HG03108 (cell line): ENCODE measurements around the gene TSPAN4.

ENCODE experiments used
- ATAC-seq: cut with Tn5 transposase; IDR thresholded peaks from one replicate; pipeline ENCODE4 v1.9.1; 2021; ENCODE audit warnings: moderate library complexity; ENCODE audit not compliant: unreplicated experiment

The TSPAN4 gene

GRCh38 chr11:883527-883926, 40.9 kb downstream of the TSPAN4 start:
- no peak for ATAC-seq

- no peak for ATAC-seq
Observed at GRCh38 chr11:884578-885070, 42.0 kb downstream of the TSPAN4 start.

- ATAC-seq, result no peak
Observed at GRCh38 chr11:886568-886967, 43.9 kb downstream of the TSPAN4 start.

- no peak for ATAC-seq
Observed at GRCh38 chr11:887589-887988, 44.9 kb downstream of the TSPAN4 start.

GRCh38 chr11:888310-889212, 45.9 kb downstream of the TSPAN4 start:
- no peak for ATAC-seq

- no peak for ATAC-seq
Observed at GRCh38 chr11:889257-889656, 46.6 kb downstream of the TSPAN4 start.

- no peak for ATAC-seq
Observed at GRCh38 chr11:889687-890475, 47.2 kb downstream of the TSPAN4 start.

GRCh38 chr11:890794-891540, 48.3 kb downstream of the TSPAN4 start:
- no peak for ATAC-seq

GRCh38 chr11:893008-893654, 50.5 kb downstream of the TSPAN4 start:
- no peak for ATAC-seq

- ATAC-seq, result no peak
Observed at GRCh38 chr11:894575-895201, 52.0 kb downstream of the TSPAN4 start.

- no peak for ATAC-seq
Observed at GRCh38 chr11:895331-896110, 52.9 kb downstream of the TSPAN4 start.

GRCh38 chr11:897253-898142, 54.8 kb downstream of the TSPAN4 start:
- no peak for ATAC-seq

- ATAC-seq, result no peak
Observed at GRCh38 chr11:898143-898511, 55.5 kb downstream of the TSPAN4 start.

- ATAC-seq, result no peak
Observed at GRCh38 chr11:898540-899190, 56.0 kb downstream of the TSPAN4 start.

GRCh38 chr11:899724-900123, 57.1 kb downstream of the TSPAN4 start:
- ATAC-seq, result no peak

- no peak for ATAC-seq
Observed at GRCh38 chr11:900545-900944, 57.9 kb downstream of the TSPAN4 start.

- ATAC-seq, result no peak
Observed at GRCh38 chr11:901452-902061, 58.9 kb downstream of the TSPAN4 start.

GRCh38 chr11:904380-904779, 61.7 kb downstream of the TSPAN4 start:
- ATAC-seq, result no peak
